WTC11 (cell line): ENCODE results near the gene PRKN. TPM values are rescaled to one million over a fixed set of nuclear protein-coding genes. Genes with fewer than 3 reads are reported as not detected.

ENCODE experiments used
- ATAC-seq: fragments of 200-7000 bp; cut with Tn5 transposase; 2 replicates; pipeline ENCODE4 v1.10.0; 2021; ENCODE audit warnings: mild to moderate bottlenecking, moderate library complexity
- CTCF ChIA-PET: fragments of 300-600 bp; sonication (Branson Sonifier 250); formaldehyde crosslinking; loops from one replicate; lab custom pipeline; 2021; ENCODE audit warnings: antibody characterized with exemption; lab: Charles Lee
- POLR2A ChIA-PET: fragments of 350-600 bp; sonication (Branson Sonifier 250); formaldehyde crosslinking; loops from one replicate; lab custom pipeline; 2021; ENCODE audit warnings: antibody characterized with exemption; lab: Charles Lee
- DNase-seq: peaks from one replicate; pipeline ENCODE4 v3.0.0; 2021; ENCODE audit warnings: low spot score
- H3K27ac Mint-ChIP-seq: 2 replicates; pipeline ENCODE4 v1.8.0; 2021; ENCODE audit warnings: mixed read lengths
- H3K27me3 Mint-ChIP-seq: 2 replicates; pipeline ENCODE4 v1.8.0; 2021; ENCODE audit warnings: low read depth, mild to moderate bottlenecking, moderate library complexity, mixed read lengths
- H3K36me3 Mint-ChIP-seq: 2 replicates; pipeline ENCODE4 v1.8.0; 2021; ENCODE audit warnings: mixed read lengths
- H3K4me1 Mint-ChIP-seq: 2 replicates; pipeline ENCODE4 v1.8.0; 2022; ENCODE audit warnings: mixed read lengths
- H3K4me3 Mint-ChIP-seq: 2 replicates; pipeline ENCODE4 v1.8.0; 2021; ENCODE audit warnings: mild to moderate bottlenecking, moderate library complexity, mixed read lengths
- H3K9me3 Mint-ChIP-seq: 2 replicates; pipeline ENCODE4 v1.8.0; 2021; ENCODE audit warnings: mixed read lengths
- AFF4 ChIP-seq: sonication (generic); formaldehyde crosslinking; IDR thresholded peaks from 2 replicates; pipeline ENCODE4 v1.8.1; 2023; ENCODE audit warnings: mild to moderate bottlenecking, missing genetic modification reagents, borderline replicate concordance
- ARID4B ChIP-seq: sonication (generic); formaldehyde crosslinking; IDR thresholded peaks from 2 replicates; pipeline ENCODE4 v1.8.0; 2023; ENCODE audit warnings: missing genetic modification reagents, mild to moderate bottlenecking, borderline replicate concordance
- ATF3 ChIP-seq: sonication (generic); formaldehyde crosslinking; conservative IDR thresholded peaks from 2 replicates; pipeline ENCODE4 v1.8.1; 2022; ENCODE audit warnings: mild to moderate bottlenecking, missing genetic modification reagents
- ATF6 ChIP-seq: sonication (generic); formaldehyde crosslinking; IDR thresholded peaks from 2 replicates; pipeline ENCODE4 v1.8.1; 2023; ENCODE audit warnings: mild to moderate bottlenecking, missing genetic modification reagents
- CBFB ChIP-seq: sonication (generic); formaldehyde crosslinking; IDR thresholded peaks from 2 replicates; pipeline ENCODE4 v1.8.1; 2022; ENCODE audit warnings: mild to moderate bottlenecking, low read depth, missing genetic modification reagents
- CREB1 ChIP-seq: sonication (generic); formaldehyde crosslinking; IDR thresholded peaks from 2 replicates; pipeline ENCODE4 v1.8.0; 2023; ENCODE audit warnings: mild to moderate bottlenecking, missing genetic modification reagents
- ERG ChIP-seq: fragments of 250-450 bp; sonication (Bioruptor Pico); IDR thresholded peaks from 2 replicates; pipeline ENCODE4 v1.8.0; 2021; ENCODE audit warnings: mild to moderate bottlenecking
- ETV6 ChIP-seq: sonication (generic); formaldehyde crosslinking; IDR thresholded peaks from 2 replicates; pipeline ENCODE4 v1.8.1; 2022; ENCODE audit warnings: mild to moderate bottlenecking, missing genetic modification reagents
- JUN ChIP-seq: sonication (generic); formaldehyde crosslinking; IDR thresholded peaks from 2 replicates; pipeline ENCODE4 v1.8.0; 2023; ENCODE audit warnings: mild to moderate bottlenecking, missing genetic modification reagents
- MXD4 ChIP-seq: fragments of 250-450 bp; sonication (Bioruptor Pico); IDR thresholded peaks from 2 replicates; pipeline ENCODE4 v1.8.0; 2021; ENCODE audit warnings: mild to moderate bottlenecking, moderate library complexity, borderline replicate concordance
- NR1H2 ChIP-seq: sonication (generic); formaldehyde crosslinking; IDR thresholded peaks from 2 replicates; pipeline ENCODE4 v1.9.0; 2021; ENCODE audit warnings: mild to moderate bottlenecking, moderate library complexity, missing genetic modification reagents
- PREB ChIP-seq: sonication (generic); formaldehyde crosslinking; IDR thresholded peaks from 2 replicates; pipeline ENCODE4 v1.8.1; 2022; ENCODE audit warnings: mild to moderate bottlenecking, missing genetic modification reagents, moderate library complexity, borderline replicate concordance
- PRRX2 ChIP-seq: fragments of 250-450 bp; sonication (Bioruptor Pico); IDR thresholded peaks from 2 replicates; pipeline ENCODE4 v1.8.0; 2021; ENCODE audit warnings: mild to moderate bottlenecking
- SOX15 ChIP-seq: fragments of 250-450 bp; sonication (Bioruptor Pico); IDR thresholded peaks from 2 replicates; pipeline ENCODE4 v1.9.0; 2021; ENCODE audit warnings: mild to moderate bottlenecking
- TEAD4 ChIP-seq: sonication (generic); formaldehyde crosslinking; IDR thresholded peaks from 2 replicates; pipeline ENCODE4 v1.8.0; 2022; ENCODE audit warnings: mild to moderate bottlenecking, missing genetic modification reagents
- TP53 ChIP-seq: sonication (generic); formaldehyde crosslinking; IDR thresholded peaks from 2 replicates; pipeline ENCODE4 v1.8.1; 2023; ENCODE audit warnings: mild to moderate bottlenecking, missing genetic modification reagents
- ZNF121 ChIP-seq: sonication (generic); formaldehyde crosslinking; IDR thresholded peaks from 2 replicates; pipeline ENCODE4 v1.8.0; 2023; ENCODE audit warnings: missing genetic modification reagents
- ZNF416 ChIP-seq: fragments of 250-450 bp; sonication (Bioruptor Pico); IDR thresholded peaks from 2 replicates; pipeline ENCODE4 v1.9.0; 2021; ENCODE audit warnings: mild to moderate bottlenecking, inconsistent platforms
- ZNF423 ChIP-seq: fragments of 250-450 bp; sonication (Bioruptor Pico); IDR thresholded peaks from 2 replicates; pipeline ENCODE4 v2.1.2; 2022; ENCODE audit warnings: mild to moderate bottlenecking, moderate library complexity
- ZNF671 ChIP-seq: fragments of 250-450 bp; sonication (Bioruptor Pico); IDR thresholded peaks from 2 replicates; pipeline ENCODE4 v1.8.0; 2021; ENCODE audit warnings: mild to moderate bottlenecking
- ZSCAN18 ChIP-seq: fragments of 250-450 bp; sonication (Bioruptor Pico); IDR thresholded peaks from 2 replicates; pipeline ENCODE4 v2.1.2; 2022; ENCODE audit warnings: mild to moderate bottlenecking, moderate library complexity
- total RNA-seq: library from RNA; stranded (reverse); gene quantifications from 3 replicates; pipeline ENCODE4 v1.2.3, GENCODE V29; 2021

Gene PRKN
- total RNA-seq, 1 experiment from 2014 or later = 0.59 TPM

- no peak for TF ChIP-seq ZNF416 (CRISPR knock-in tag)
- no peak for TF ChIP-seq AFF4 (CRISPR knock-in tag)
- TF ChIP-seq SOX15 (CRISPR knock-in tag) = no peak
- TF ChIP-seq TEAD4 (CRISPR knock-in tag) = no peak
- TF ChIP-seq ZNF121 = no peak
- no peak for TF ChIP-seq ATF3 (CRISPR knock-in tag)
- no peak for TF ChIP-seq MXD4 (CRISPR knock-in tag)
- no peak for TF ChIP-seq NR1H2 (CRISPR knock-in tag)
- TF ChIP-seq, all 79 proteins: peak for 0
Observed at GRCh38 chr6:161954699-161955276, 772.8 kb downstream of the PRKN start (continued).

- POLR2A ChIA-PET = interaction anchor here (0.7 kb wide), 1 partner anchor 19 kb away, joined by 4 read pairs; no protein-coding TSS in a partner anchor
- H3K27me3 Mint-ChIP-seq = peaks cover 9% of the 10 kb centered on the region
- no peak for ATAC-seq
- CTCF ChIA-PET = no interaction called here
- DNase-seq = no peak
- H3K27ac Mint-ChIP-seq = no peak overlapping the region
- H3K36me3 Mint-ChIP-seq = no peaks in the 10 kb centered on the region
- H3K9me3 Mint-ChIP-seq = peaks cover 4% of the 10 kb centered on the region
- H3K4me3 Mint-ChIP-seq = no peak overlapping the region
- H3K4me1 Mint-ChIP-seq = peaks cover 38% of the 10 kb centered on the region
- no peak for TF ChIP-seq ETV6
- no peak for TF ChIP-seq PRRX2 (CRISPR knock-in tag)
- TF ChIP-seq CREB1 = no peak
- no peak for TF ChIP-seq ZSCAN18 (CRISPR knock-in tag)
- TF ChIP-seq ZNF423 (CRISPR knock-in tag) = no peak
- no peak for TF ChIP-seq CBFB (CRISPR knock-in tag)
- no peak for TF ChIP-seq ATF6 (CRISPR knock-in tag)
- no peak for TF ChIP-seq TP53
- TF ChIP-seq ZNF671 = no peak
- TF ChIP-seq NR1H2 (CRISPR knock-in tag) = no peak
- no peak for TF ChIP-seq ARID4B
- no peak for TF ChIP-seq JUN (CRISPR knock-in tag)
- TF ChIP-seq ERG (CRISPR knock-in tag) = no peak
- no peak for TF ChIP-seq SOX15 (CRISPR knock-in tag)
- TF ChIP-seq PREB (CRISPR knock-in tag) = no peak
Observed at GRCh38 chr6:161954077-161954476, 773.5 kb downstream of the PRKN start.
